Upper lobe of right lung (tissue), 1 donor: ENCODE measurements around the gene P2RY6. TPM values are rescaled to one million over a fixed set of nuclear protein-coding genes. Genes with fewer than 3 reads are reported as not detected.
"Not testable (repeated sequence)": the region's sequence is repeated elsewhere in the genome, so short reads cannot be mapped to it uniquely, and the experiment has no call there.

ENCODE experiments used
- ATAC-seq: fragments of 200-7000 bp; cut with Tn5 transposase; one replicate; pipeline ENCODE4 v1.9.1; 2020; ENCODE audit warnings: mild to moderate bottlenecking, moderate library complexity
- DNase-seq: peaks from one replicate; pipeline ENCODE4 v3.0.0-alpha.2; 2020
- H3K27ac ChIP-seq: fragments of 200-600 bp; one replicate; pipeline ENCODE4 v1.8.0; 2022
- H3K27me3 ChIP-seq: fragments of 200-600 bp; one replicate; pipeline ENCODE4 v1.8.0; 2022; ENCODE audit warnings: mild to moderate bottlenecking
- H3K36me3 ChIP-seq: fragments of 200-600 bp; one replicate; pipeline ENCODE4 v1.8.0; 2022
- H3K4me1 ChIP-seq: fragments of 200-600 bp; one replicate; pipeline ENCODE4 v1.8.0; 2022
- H3K4me3 ChIP-seq: fragments of 200-600 bp; one replicate; pipeline ENCODE4 v1.8.0; 2022; ENCODE audit warnings: mild to moderate bottlenecking
- H3K9me3 ChIP-seq: fragments of 200-600 bp; one replicate; pipeline ENCODE4 v1.8.0; 2022
- CTCF ChIP-seq: fragments of 200-600 bp; IDR thresholded peaks from one replicate; pipeline ENCODE4 v1.8.0; 2022; ENCODE audit warnings: antibody characterized with exemption
- intact Hi-C: fragments of 100-400 bp; cut with DNase I; formaldehyde crosslinking; loops from one replicate; pipeline ENCODE4 v1.11.0; 2022
- total RNA-seq: library from RNA; stranded (reverse); fragmentation: NEBNext Ultra II Directional; extraction: Animal tissue kit (Norgen Biotek cat#: 25700); gene quantifications from one replicate; pipeline ENCODE4 v1.2.1, GENCODE V29; 2021
- donor health status: DM: no; HTN: yes; CAD: no; lungs with severe emphysema.

The P2RY6 gene
- total RNA-seq, 1 donor from 2014 or later: 3.2 TPM

GRCh38 chr11:73269459-73270015 is 2.6 kb upstream of the P2RY6 start:
- Histone ChIP-seq H3K4me1 (peaks cover 30% of the 10 kb centered on the region), H3K36me3 (no peaks in the 10 kb centered on the region), H3K27me3 (peaks cover 7% of the 10 kb centered on the region), H3K27ac (no peak overlapping the region), H3K9me3 (no peaks in the 10 kb centered on the region), H3K4me3 (no peak overlapping the region)
- DNase-seq (peak; percentile 69), ATAC-seq (peak; percentile 55)
- intact Hi-C loops: no loop called here
- no peak for TF ChIP-seq CTCF

- intact Hi-C loops: no loop called here
- ATAC-seq: peak; percentile 28
- DNase-seq: peak; percentile 49
- Histone ChIP-seq H3K27ac (no peak overlapping the region), H3K36me3 (no peaks in the 10 kb centered on the region), H3K4me3 (no peak overlapping the region), H3K27me3 (peaks cover under 1% of the 10 kb centered on the region), H3K4me1 (peaks cover 30% of the 10 kb centered on the region), H3K9me3 (no peaks in the 10 kb centered on the region)
- TF ChIP-seq CTCF: no peak
Measured at GRCh38 chr11:73270016-73270854, 1.9 kb upstream of the P2RY6 start.

- peaks cover 30% of the 10 kb centered on the region for H3K4me1 ChIP-seq
- intact Hi-C loops: no loop called here
- DNase-seq (no peak), ATAC-seq (no peak)
- no peak overlapping the region for H3K27ac ChIP-seq
- H3K9me3 ChIP-seq: no peaks in the 10 kb centered on the region
- H3K36me3 ChIP-seq: no peaks in the 10 kb centered on the region
- H3K27me3 ChIP-seq: no peaks in the 10 kb centered on the region
- TF ChIP-seq CTCF: no peak
- no peak overlapping the region for H3K4me3 ChIP-seq
Measured at GRCh38 chr11:73270855-73271477, 1.2 kb upstream of the P2RY6 start.

GRCh38 chr11:73271478-73271865 is 666 bp upstream of the P2RY6 start:
- DNase-seq: peak; percentile 32
- H3K4me3 ChIP-seq: not testable (repeated sequence)

GRCh38 chr11:73272680-73273038 is 521 bp downstream of the P2RY6 start:
- H3K27me3 ChIP-seq: no peaks in the 10 kb centered on the region
- no peaks in the 10 kb centered on the region for H3K36me3 ChIP-seq
- no peak for TF ChIP-seq CTCF
- intact Hi-C loops: no loop called here
- ATAC-seq (no peak), DNase-seq (no peak)
- no peaks in the 10 kb centered on the region for H3K9me3 ChIP-seq
- H3K27ac ChIP-seq: no peak overlapping the region
- H3K4me3 ChIP-seq: peak overlapping the region; percentile 31
- peaks cover 25% of the 10 kb centered on the region for H3K4me1 ChIP-seq

More at GRCh38 chr11:73271478-73271865, 666 bp upstream of the P2RY6 start:
- H3K36me3 ChIP-seq, H3K27me3 ChIP-seq, ATAC-seq, intact Hi-C loops, H3K9me3 ChIP-seq, H3K27ac ChIP-seq: not testable (repeated sequence)
- peaks cover 25% of the 10 kb centered on the region for H3K4me1 ChIP-seq
